Measurements from ENCODE around the gene PMPCA. TPM values are rescaled to one million over a fixed set of nuclear protein-coding genes. Genes with fewer than 3 reads are reported as not detected.

PMPCA gene
- total RNA-seq, 4 donors from 2014 or later = 35.9 to 63.1 (median 42.7) TPM

- in situ Hi-C loops (cut with MboI; ENCODE audit: low sequenced_read_pairs in 4 of 4) = no loop called here
These were observed 32.9 kb upstream of the PMPCA start for GRCh38 chr9:136377341-136378169.

GRCh38 chr9:136378170-136379002 lies 32.1 kb upstream of the PMPCA start:
- no peaks in the 10 kb centered on the region for H3K9me3 ChIP-seq
- no peak for DNase-seq
- intact Hi-C loops (cut with DNase I; ENCODE audit: low total_unique reads) (no loop called here), in situ Hi-C loops (cut with MboI; ENCODE audit: low sequenced_read_pairs in 4 of 4) (no loop called here)
- H3K36me3 ChIP-seq = peaks cover 0 to 44% of the 10 kb centered on the region in 2 donors
- H3K27me3 ChIP-seq = no peaks in the 10 kb centered on the region
- no peak overlapping the region for H3K27ac ChIP-seq
- no peaks in the 10 kb centered on the region for H3K4me1 ChIP-seq
- TF ChIP-seq POLR2A (IDR thresholded peaks at IDR 0.05) (no peak), CTCF (IDR thresholded peaks at IDR 0.05 in 4 of 5, conservative IDR thresholded peaks at IDR 0.05 in 1 of 5) (no peak)
- ATAC-seq = no peak
- H3K4me3 ChIP-seq = no peak overlapping the region

More at GRCh38 chr9:136377341-136378169, 32.9 kb upstream of the PMPCA start:
- Histone ChIP-seq H3K27ac (no peak overlapping the region), H3K27me3 (peaks cover 0 to 2% (median 0%) of the 10 kb centered on the region in 3 donors), H3K4me1 (no peaks in the 10 kb centered on the region), H3K4me3 (no peak overlapping the region), H3K9me3 (no peaks in the 10 kb centered on the region), H3K36me3 (peaks cover 0 to 35% of the 10 kb centered on the region in 2 donors)
- DNase-seq (no peak), ATAC-seq (no peak)
- intact Hi-C loops (cut with DNase I; ENCODE audit: low total_unique reads) = no loop called here
- no peak for TF ChIP-seq POLR2A (IDR thresholded peaks at IDR 0.05)
- TF ChIP-seq CTCF (IDR thresholded peaks at IDR 0.05 in 4 of 5, conservative IDR thresholded peaks at IDR 0.05 in 1 of 5) = no peak

DNA sequence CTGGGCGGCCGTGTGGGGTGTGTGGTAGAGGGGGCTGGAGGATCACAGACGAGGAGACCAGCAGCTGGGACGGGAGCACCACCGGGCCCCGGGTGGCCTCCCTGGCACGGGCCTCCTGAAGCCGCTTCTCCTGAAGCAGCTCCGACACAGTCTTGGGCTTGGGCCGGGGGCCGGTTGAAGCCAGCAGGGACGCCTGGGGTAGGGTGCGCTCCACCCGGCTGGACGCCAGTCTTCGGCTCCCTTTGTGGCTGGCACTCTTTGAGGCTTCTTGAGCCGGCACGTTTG lies 31.5 kb upstream of the PMPCA start:
- H3K4me1 ChIP-seq = no peaks in the 10 kb centered on the region
- no peak overlapping the region for H3K4me3 ChIP-seq
- no peaks in the 10 kb centered on the region for H3K9me3 ChIP-seq
- no peak for TF ChIP-seq CTCF (IDR thresholded peaks at IDR 0.05 in 4 of 5, conservative IDR thresholded peaks at IDR 0.05 in 1 of 5)
- TF ChIP-seq POLR2A (IDR thresholded peaks at IDR 0.05) = no peak
- intact Hi-C loops (cut with DNase I; ENCODE audit: low total_unique reads) = no loop called here
- no peak overlapping the region for H3K27ac ChIP-seq
- H3K27me3 ChIP-seq = no peaks in the 10 kb centered on the region
- in situ Hi-C loops (cut with MboI; ENCODE audit: low sequenced_read_pairs in 4 of 4) = no loop called here
- peaks cover 0 to 46% of the 10 kb centered on the region in 2 donors for H3K36me3 ChIP-seq
- DNase-seq = no peak
- no peak for ATAC-seq

GRCh38 chr9:136379401-136379800 lies 31.1 kb upstream of the PMPCA start:
- H3K27ac ChIP-seq = no peak overlapping the region
- no peaks in the 10 kb centered on the region for H3K4me1 ChIP-seq
- no peak for DNase-seq
- TF ChIP-seq CTCF (IDR thresholded peaks at IDR 0.05 in 4 of 5, conservative IDR thresholded peaks at IDR 0.05 in 1 of 5) (no peak), POLR2A (IDR thresholded peaks at IDR 0.05) (no peak)
- no peaks in the 10 kb centered on the region for H3K27me3 ChIP-seq
- no peaks in the 10 kb centered on the region for H3K9me3 ChIP-seq
- no peak for ATAC-seq
- H3K36me3 ChIP-seq = peaks cover 0 to 51% of the 10 kb centered on the region in 2 donors
- intact Hi-C loops (cut with DNase I; ENCODE audit: low total_unique reads) (no loop called here), in situ Hi-C loops (cut with MboI; ENCODE audit: low sequenced_read_pairs in 4 of 4) (no loop called here)
- no peak overlapping the region for H3K4me3 ChIP-seq

All from gastrocnemius medialis (tissue), 4 donors.